Psoas muscle (tissue), 8 donors: Measurements from ENCODE around the gene HSPA14. TPM values are rescaled to one million over a fixed set of nuclear protein-coding genes. Genes with fewer than 3 reads are reported as not detected.
"Not testable (repeated sequence)": the region's sequence is repeated elsewhere in the genome, so short reads cannot be mapped to it uniquely, and the experiment has no call there.

Source experiments
- ATAC-seq, 4 donors: fragments of 200-7000 bp; cut with Tn5 transposase; one replicate each; pipeline ENCODE4 v1.9.1; 2020; ENCODE audit warnings: moderate library complexity in 3 of 4, mild to moderate bottlenecking in 2 of 4
- DNase-seq, 2 donors: peaks; one replicate each; pipeline ENCODE4 v3.0.0-alpha.2; 2020
- H3K27ac ChIP-seq: fragments of 200-600 bp; one replicate; pipeline ENCODE4 v1.8.0; 2022
- H3K27me3 ChIP-seq, 3 donors: fragments of 200-600 bp in 1 of 3; one replicate each; pipeline versions ENCODE4 v1.6.1 to v1.8.0; 2013 to 2022; ENCODE audit warnings: low read length in 2 of 3, mild to moderate bottlenecking in 2 of 3, moderate library complexity in 1 of 3; ENCODE audit not compliant: insufficient read depth in 3 of 3
- H3K36me3 ChIP-seq, 2 donors: fragments of 200-600 bp in 1 of 2; one replicate each; pipeline versions ENCODE4 v1.6.1 to v1.8.0; 2013 to 2022; ENCODE audit warnings: low read depth in 1 of 2, mild to moderate bottlenecking in 1 of 2, moderate library complexity in 1 of 2; ENCODE audit not compliant: insufficient read depth in 1 of 2
- H3K4me1 ChIP-seq: fragments of 200-600 bp; one replicate; pipeline ENCODE4 v1.8.0; 2022
- H3K4me3 ChIP-seq: fragments of 200-600 bp; one replicate; pipeline ENCODE4 v1.8.0; 2022; ENCODE audit warnings: mild to moderate bottlenecking
- H3K9me3 ChIP-seq: fragments of 200-600 bp; one replicate; pipeline ENCODE4 v1.8.0; 2022
- CTCF ChIP-seq: fragments of 200-600 bp; IDR thresholded peaks from one replicate; pipeline ENCODE4 v1.8.0; 2022; ENCODE audit warnings: antibody characterized with exemption
- WGBS, 3 donors: extraction: QIAGEN DNeasy Blood & Tissue Kit; methylation state at CpG; one replicate each; pipeline versions ENCODE4 v1.1.6 to v1.1.7; 2013; 5-methylcytosine and 5-hydroxymethylcytosine counted together
- intact Hi-C, 2 donors: fragments of 100-400 bp; cut with DNase I; formaldehyde crosslinking; loops; one replicate each; pipeline versions ENCODE4 v1.11.0 to v1.14.2; 2022
- polyA plus RNA-seq, 3 donors: library from polyadenylated mRNA; stranded (reverse); fragments of 200-250 nt; gene quantifications; one replicate each; pipeline ENCODE4 v1.2.3, GENCODE V29; 2013
- total RNA-seq, 4 donors: library from RNA; stranded (reverse); fragmentation: NEBNext Ultra II Directional in 2 of 4; extraction: Animal tissue kit (Norgen Biotek cat#: 25700) in 2 of 4; gene quantifications; one replicate each; pipeline versions ENCODE4 v1.2.1 to v1.2.4, GENCODE V29; 2021 to 2023
- donor health status: healthy with polysubstance abuse.
- donor health status: DM: no; HTN: no; CAD: no; lungs with moderate emphysema.
- donor health status: Bipolar disorder and iron deficiency.
- donor health status: healthy.
- donor health status: DM: yes; HTN: yes; CAD: no.
- donor health status: DM: no; HTN: no; CAD: no.
- donor health status: DM: no; HTN: no; CAD: no.
- donor health status: DM: yes; HTN: yes; CAD: no.

The HSPA14 gene
- total and polyA plus RNA-seq, 7 donors, result 5.5 to 29.8 (median 14.5) TPM

DNA sequence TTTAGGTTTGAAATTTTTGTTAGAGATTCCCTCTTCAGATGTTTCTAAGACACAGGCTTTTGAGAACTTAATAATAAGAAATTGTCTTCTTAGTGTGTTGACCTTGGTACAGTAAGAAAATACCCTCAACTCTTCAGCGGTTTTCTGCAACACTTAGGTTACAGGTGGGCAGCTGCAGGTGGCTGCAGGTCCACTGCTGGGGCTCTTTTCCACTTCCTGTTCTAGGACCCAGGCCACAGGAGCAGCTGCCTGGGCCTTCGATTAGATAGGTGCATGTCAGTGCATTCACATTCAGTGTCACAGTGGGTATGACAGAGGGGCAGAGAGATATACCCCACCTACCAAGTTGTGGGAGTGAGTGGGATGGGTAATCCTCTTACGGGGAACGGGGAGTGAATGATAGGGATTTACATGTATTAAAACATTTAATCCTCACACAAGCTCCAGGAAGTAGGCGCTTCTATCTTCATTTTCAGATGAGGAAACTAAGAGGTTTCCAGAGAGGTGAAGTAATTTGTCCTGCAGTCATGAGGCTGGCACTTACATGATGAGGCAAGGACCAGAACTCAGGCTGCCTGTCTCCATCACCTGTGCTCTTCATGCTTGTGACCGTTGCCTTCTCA, 20.3 kb downstream of the HSPA14 start:
- H3K4me3 ChIP-seq, result no peak overlapping the region
- H3K27ac ChIP-seq, result no peak overlapping the region
- H3K27me3 ChIP-seq, result no peaks in the 10 kb centered on the region
- DNase-seq (no peak), ATAC-seq (no peak)
- no peaks in the 10 kb centered on the region for H3K9me3 ChIP-seq
- TF ChIP-seq CTCF, result no peak
- WGBS, 3 donors, result 90 to 94% (median 92%) methylated on average over 6 of the region's 6 CpGs
- intact Hi-C loops, result no loop called here
- peaks cover 10% of the 10 kb centered on the region for H3K4me1 ChIP-seq
- H3K36me3 ChIP-seq, result peaks cover 2 to 69% of the 10 kb centered on the region in 2 donors

DNA sequence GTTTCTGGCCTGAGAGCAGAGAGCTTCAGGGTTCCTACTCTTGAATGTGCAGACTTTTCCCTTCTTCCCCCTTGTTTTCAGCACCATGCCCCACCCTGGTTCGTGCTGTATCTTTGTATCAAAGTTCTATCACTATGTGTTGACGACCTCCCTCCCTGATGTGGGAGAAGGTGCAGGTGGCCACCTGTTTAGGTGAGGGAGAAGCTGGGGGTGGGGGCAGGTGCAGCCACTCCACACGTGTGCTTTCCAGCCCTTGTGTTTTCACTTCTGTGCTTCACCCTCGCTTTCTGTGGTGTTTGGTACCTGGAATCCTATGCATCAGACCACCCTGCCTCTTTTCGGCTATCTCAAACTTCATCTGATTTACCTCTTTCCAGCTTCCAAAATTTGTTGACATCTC, 20.9 kb downstream of the HSPA14 start:
- ATAC-seq (no peak), DNase-seq (no peak)
- intact Hi-C loops, result no loop called here
- Histone ChIP-seq H3K4me3 (no peak overlapping the region), H3K9me3 (no peaks in the 10 kb centered on the region), H3K27me3 (no peaks in the 10 kb centered on the region), H3K36me3 (peaks cover 2 to 65% of the 10 kb centered on the region in 2 donors), H3K27ac (no peak overlapping the region), H3K4me1 (peaks cover 10% of the 10 kb centered on the region)
- 80 to 88% (median 85%) methylated on average over 5 of the region's 5 CpGs for WGBS, 3 donors
- TF ChIP-seq CTCF, result no peak

DNA sequence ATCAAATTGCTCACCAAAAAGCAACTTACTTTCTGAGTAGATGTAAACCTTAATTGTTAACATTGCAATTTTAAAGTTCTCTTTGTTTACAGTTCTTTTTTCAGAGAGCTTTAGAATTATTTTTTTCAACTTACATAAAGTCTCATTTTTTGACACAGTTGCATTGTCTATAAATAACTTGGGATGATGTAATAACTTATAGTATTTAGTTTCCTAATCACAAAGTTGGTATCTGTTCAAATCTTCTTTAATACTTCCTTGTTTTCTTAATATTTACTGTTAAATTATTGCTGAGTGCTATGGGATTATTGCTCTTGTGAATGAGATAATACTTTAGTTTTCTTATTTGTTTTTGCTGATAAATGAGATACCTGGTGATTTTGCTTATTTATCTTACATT, 21.7 kb downstream of the HSPA14 start:
- no peaks in the 10 kb centered on the region for H3K27me3 ChIP-seq
- H3K36me3 ChIP-seq, result peaks cover 2 to 58% of the 10 kb centered on the region in 2 donors
- DNase-seq (no peak), ATAC-seq (no peak)
- peaks cover 10% of the 10 kb centered on the region for H3K4me1 ChIP-seq
- intact Hi-C loops, result no loop called here
- no peak overlapping the region for H3K27ac ChIP-seq
- H3K9me3 ChIP-seq, result no peaks in the 10 kb centered on the region
- no peak overlapping the region for H3K4me3 ChIP-seq
- TF ChIP-seq CTCF, result no peak

- WGBS, 3 donors, result 82 to 100% (median 91%) methylated on average over 1 of the region's 1 CpG
- intact Hi-C loops, result no loop called here
- peaks cover 2 to 52% of the 10 kb centered on the region in 2 donors for H3K36me3 ChIP-seq
Observed at GRCh38 chr10:14860791-14861190, 22.7 kb downstream of the HSPA14 start.

GRCh38 chr10:14864466-14864865, 26.4 kb downstream of the HSPA14 start:
- H3K27ac ChIP-seq, DNase-seq: not testable (repeated sequence)
- 95 to 99% (median 97%) methylated on average over 6 of the region's 6 CpGs for WGBS, 3 donors

More at GRCh38 chr10:14860791-14861190, 22.7 kb downstream of the HSPA14 start:
- Histone ChIP-seq H3K4me1 (peaks cover 10% of the 10 kb centered on the region), H3K4me3 (no peak overlapping the region), H3K9me3 (no peaks in the 10 kb centered on the region), H3K27ac (no peak overlapping the region), H3K27me3 (no peaks in the 10 kb centered on the region)
- no peak for ATAC-seq
- DNase-seq, result no peak
- TF ChIP-seq CTCF, result no peak

DNA sequence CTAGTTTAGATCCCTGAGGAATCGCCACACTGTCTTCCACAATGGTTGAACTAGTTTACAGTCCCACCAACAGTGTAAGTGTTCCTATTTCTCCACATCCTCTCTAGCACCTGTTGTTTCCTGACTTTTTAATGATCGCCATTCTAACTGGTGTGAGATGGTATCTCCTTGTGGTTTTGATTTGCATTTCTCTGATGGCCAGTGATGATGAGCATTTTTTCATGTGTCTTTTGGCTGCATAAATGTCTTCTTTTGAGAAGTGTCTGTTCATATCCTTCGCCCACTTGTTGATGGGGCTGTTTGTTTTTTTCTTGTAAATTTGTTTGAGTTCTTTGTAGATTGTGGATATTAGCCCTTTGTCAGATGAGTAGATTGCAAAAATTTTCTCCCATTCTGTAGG, 26.8 kb downstream of the HSPA14 start:
- WGBS, 3 donors, result 93 to 97% (median 96%) methylated on average over 3 of the region's 3 CpGs
- H3K27me3 ChIP-seq, H3K9me3 ChIP-seq, ATAC-seq, H3K4me1 ChIP-seq, H3K27ac ChIP-seq, DNase-seq, intact Hi-C loops, H3K4me3 ChIP-seq: not testable (repeated sequence)
- H3K36me3 ChIP-seq, result peaks cover 4 to 60% of the 10 kb centered on the region in 2 donors

More at GRCh38 chr10:14864466-14864865, 26.4 kb downstream of the HSPA14 start:
- ATAC-seq, H3K27me3 ChIP-seq, H3K4me1 ChIP-seq, intact Hi-C loops, H3K4me3 ChIP-seq, H3K9me3 ChIP-seq: not testable (repeated sequence)
- H3K36me3 ChIP-seq, result peaks cover 4 to 56% of the 10 kb centered on the region in 2 donors
